Measurements from ENCODE around the gene GABRR3. TPM values are rescaled to one million over a fixed set of nuclear protein-coding genes. Genes with fewer than 3 reads are reported as not detected.

The GABRR3 gene
- total RNA-seq, 2 donors from 2014 or later: not detected

GRCh38 chr3:97948351-97949109, 86.6 kb downstream of the GABRR3 start:
- DNase-seq: no peak
- Histone ChIP-seq H3K4me1 (no peaks in the 10 kb centered on the region), H3K27me3 (no peaks in the 10 kb centered on the region), H3K36me3 (no peaks in the 10 kb centered on the region), H3K27ac (no peak overlapping the region), H3K4me3 (no peak overlapping the region), H3K9ac (ENCODE audit: low read depth in 2 of 2, low read length in 2 of 2) (no peak overlapping the region), H3K9me3 (no peaks in the 10 kb centered on the region)
- intact Hi-C loops (cut with DNase I): loop anchor here (10.0 kb wide), 1 partner anchor 74 kb away; no protein-coding TSS in a partner anchor
- no peak for TF ChIP-seq CTCF (IDR thresholded peaks at IDR 0.05)

- no peak overlapping the region for H3K27ac ChIP-seq
- H3K4me1 ChIP-seq: no peaks in the 10 kb centered on the region
- H3K9ac ChIP-seq (ENCODE audit: low read depth in 2 of 2, low read length in 2 of 2): no peak overlapping the region
- no peaks in the 10 kb centered on the region for H3K9me3 ChIP-seq
- no peak for TF ChIP-seq CTCF (IDR thresholded peaks at IDR 0.05)
- DNase-seq: no peak
- no peak overlapping the region for H3K4me3 ChIP-seq
- H3K27me3 ChIP-seq: no peaks in the 10 kb centered on the region
- intact Hi-C loops (cut with DNase I): loop anchor here (10.0 kb wide), 1 partner anchor 68 kb away; no protein-coding TSS in a partner anchor
- H3K36me3 ChIP-seq: no peaks in the 10 kb centered on the region
Observed at GRCh38 chr3:97942801-97943546, 92.1 kb downstream of the GABRR3 start.

GRCh38 chr3:97940034-97940433, 95.1 kb downstream of the GABRR3 start:
- no peaks in the 10 kb centered on the region for H3K36me3 ChIP-seq
- intact Hi-C loops (cut with DNase I): loop anchor here (10.0 kb wide), 1 partner anchor 65 kb away; no protein-coding TSS in a partner anchor
- no peak for DNase-seq
- no peaks in the 10 kb centered on the region for H3K4me1 ChIP-seq
- H3K27me3 ChIP-seq: no peaks in the 10 kb centered on the region
- no peak overlapping the region for H3K4me3 ChIP-seq
- no peak overlapping the region for H3K27ac ChIP-seq
- H3K9ac ChIP-seq (ENCODE audit: low read depth in 2 of 2, low read length in 2 of 2): no peak overlapping the region
- no peaks in the 10 kb centered on the region for H3K9me3 ChIP-seq
- TF ChIP-seq CTCF (IDR thresholded peaks at IDR 0.05): no peak

- Histone ChIP-seq H3K4me3 (no peak overlapping the region), H3K36me3 (no peaks in the 10 kb centered on the region), H3K27me3 (no peaks in the 10 kb centered on the region), H3K9me3 (no peaks in the 10 kb centered on the region), H3K9ac (ENCODE audit: low read depth in 2 of 2, low read length in 2 of 2) (no peak overlapping the region), H3K27ac (no peak overlapping the region), H3K4me1 (no peaks in the 10 kb centered on the region)
- DNase-seq: no peak
- no peak for TF ChIP-seq CTCF (IDR thresholded peaks at IDR 0.05)
- intact Hi-C loops (cut with DNase I): loop anchor here (10.0 kb wide), 1 partner anchor 145 kb away; no protein-coding TSS in a partner anchor
Observed at GRCh38 chr3:97939401-97939800, 95.7 kb downstream of the GABRR3 start.

GRCh38 chr3:97938444-97938843, 96.7 kb downstream of the GABRR3 start:
- H3K36me3 ChIP-seq: no peaks in the 10 kb centered on the region
- no peak for DNase-seq
- H3K9ac ChIP-seq (ENCODE audit: low read depth in 2 of 2, low read length in 2 of 2): no peak overlapping the region
- TF ChIP-seq CTCF (IDR thresholded peaks at IDR 0.05): no peak
- no peaks in the 10 kb centered on the region for H3K27me3 ChIP-seq
- no peaks in the 10 kb centered on the region for H3K4me1 ChIP-seq
- H3K27ac ChIP-seq: no peak overlapping the region
- no peaks in the 10 kb centered on the region for H3K9me3 ChIP-seq
- intact Hi-C loops (cut with DNase I): loop anchor here (10.0 kb wide), 1 partner anchor 144 kb away; no protein-coding TSS in a partner anchor
- no peak overlapping the region for H3K4me3 ChIP-seq
